Mesenchymal stem cell (in vitro differentiated cells and primary cell): Measurements from ENCODE around the gene TUBA4A.

Experiments
- DNase-seq: peaks from one replicate; pipeline ENCODE4 v3.0.0-alpha.2; 2013
- H2AFZ ChIP-seq: one replicate; pipeline ENCODE4 v1.6.1; 2013; ENCODE audit warnings: low read depth, mild to moderate bottlenecking, control low read depth, inconsistent platforms, low read length, moderate library complexity
- H2AK5ac ChIP-seq: 2 replicates; pipeline ENCODE4 v1.6.1; 2013; ENCODE audit warnings: low read length, moderate library complexity, mild to moderate bottlenecking, inconsistent platforms; ENCODE audit not compliant: severe bottlenecking
- H2BK120ac ChIP-seq: one replicate; pipeline ENCODE4 v1.6.1; 2013; ENCODE audit warnings: low read depth, mild to moderate bottlenecking, inconsistent platforms, low read length, moderate library complexity
- H2BK12ac ChIP-seq, 2 experiments: one replicate each; pipeline ENCODE4 v1.6.1; 2013; ENCODE audit warnings: inconsistent platforms in 2 of 2, low read length in 2 of 2, mild to moderate bottlenecking in 2 of 2, moderate library complexity in 2 of 2, control low read depth in 1 of 2
- H2BK15ac ChIP-seq: one replicate; pipeline ENCODE4 v1.6.1; 2013; ENCODE audit warnings: mild to moderate bottlenecking, low read depth, inconsistent platforms; ENCODE audit not compliant: poor library complexity, severe bottlenecking
- H2BK5ac ChIP-seq: 2 replicates; pipeline ENCODE4 v1.6.1; 2013; ENCODE audit warnings: low read depth, mild to moderate bottlenecking, low read length, control low read depth, inconsistent platforms; ENCODE audit not compliant: poor library complexity, severe bottlenecking
- H3K14ac ChIP-seq, 2 experiments: one replicate each; pipeline ENCODE4 v1.6.1; 2013; ENCODE audit warnings: inconsistent platforms in 2 of 2, low read length in 2 of 2, control low read depth in 1 of 2, mild to moderate bottlenecking in 1 of 2, moderate library complexity in 1 of 2
- H3K18ac ChIP-seq, 2 experiments: one replicate each; pipeline ENCODE4 v1.6.1; 2013; ENCODE audit warnings: inconsistent platforms in 2 of 2, low read length in 2 of 2, control low read depth in 1 of 2, low read depth in 1 of 2, mild to moderate bottlenecking in 1 of 2
- H3K23ac ChIP-seq, 2 experiments: one replicate each; pipeline ENCODE4 v1.6.1; 2013; ENCODE audit warnings: inconsistent platforms in 2 of 2, low read length in 2 of 2, mild to moderate bottlenecking in 2 of 2, moderate library complexity in 2 of 2, control low read depth in 1 of 2
- H3K27ac ChIP-seq: 2 replicates; pipeline ENCODE4 v1.5.1; 2013; ENCODE audit warnings: mild to moderate bottlenecking, moderate library complexity, low read length, control low read depth, inconsistent platforms; ENCODE audit not compliant: poor library complexity, severe bottlenecking
- H3K27me3 ChIP-seq, 2 experiments: 2 replicates each; pipeline versions ENCODE4 v1.6.1 to v1.7.0; 2013; ENCODE audit warnings: low read length in 2 of 2, mild to moderate bottlenecking in 2 of 2, moderate library complexity in 2 of 2, control low read depth in 1 of 2, inconsistent platforms in 1 of 2; ENCODE audit not compliant: control insufficient read depth in 1 of 2, insufficient read depth in 1 of 2
- H3K36me3 ChIP-seq, 2 experiments: 2 replicates each; pipeline versions ENCODE4 v1.6.1 to v1.7.0; 2013; ENCODE audit warnings: low read length in 2 of 2, control low read depth in 1 of 2, inconsistent platforms in 1 of 2, low read depth in 1 of 2, mild to moderate bottlenecking in 1 of 2; ENCODE audit not compliant: insufficient read depth in 2 of 2, control insufficient read depth in 1 of 2
- H3K4ac ChIP-seq, 2 experiments: one replicate each; pipeline ENCODE4 v1.6.1; 2013; ENCODE audit warnings: inconsistent platforms in 2 of 2, low read length in 2 of 2, mild to moderate bottlenecking in 2 of 2, moderate library complexity in 2 of 2, control low read depth in 1 of 2, low read depth in 1 of 2
- H3K4me1 ChIP-seq: 2 replicates; pipeline ENCODE4 v1.6.1; 2013; ENCODE audit warnings: low read depth, low read length, control low read depth; ENCODE audit not compliant: control insufficient read depth, insufficient read depth
- H3K4me2 ChIP-seq: 2 replicates; pipeline ENCODE4 v1.6.1; 2013; ENCODE audit warnings: low read length, mild to moderate bottlenecking, inconsistent platforms; ENCODE audit not compliant: poor library complexity, severe bottlenecking
- H3K4me3 ChIP-seq, 2 experiments: 2 replicates each; pipeline versions ENCODE4 v1.5.1 to v1.7.0; 2013; ENCODE audit warnings: low read length in 2 of 2, mild to moderate bottlenecking in 2 of 2, control low read depth in 1 of 2, low read depth in 1 of 2; ENCODE audit not compliant: insufficient read depth in 1 of 2
- H3K79me1 ChIP-seq: replicated peaks from 2 replicates; pipeline ENCODE4 v1.6.1; 2013; ENCODE audit warnings: mild to moderate bottlenecking, control low read depth, low read length, inconsistent platforms; ENCODE audit not compliant: poor library complexity, severe bottlenecking
- H3K9ac ChIP-seq: 2 replicates; pipeline ENCODE4 v1.7.0; 2013; ENCODE audit warnings: mild to moderate bottlenecking, low read length, moderate library complexity
- H3K9me3 ChIP-seq: 2 replicates; pipeline ENCODE4 v1.7.0; 2013; ENCODE audit warnings: mild to moderate bottlenecking, low read length; ENCODE audit not compliant: control insufficient read depth
- H4K8ac ChIP-seq: one replicate; pipeline ENCODE4 v1.6.1; 2013; ENCODE audit warnings: inconsistent platforms, mild to moderate bottlenecking, low read length, moderate library complexity
- H4K91ac ChIP-seq: one replicate; pipeline ENCODE4 v1.6.1; 2013; ENCODE audit warnings: mild to moderate bottlenecking, low read length, inconsistent platforms
- WGBS: methylation state at CpG from one replicate; pipeline ENCODE4 v1.1.7; 2013; ENCODE audit warnings: mixed read lengths; 5-methylcytosine and 5-hydroxymethylcytosine counted together

Gene TUBA4A

DNA sequence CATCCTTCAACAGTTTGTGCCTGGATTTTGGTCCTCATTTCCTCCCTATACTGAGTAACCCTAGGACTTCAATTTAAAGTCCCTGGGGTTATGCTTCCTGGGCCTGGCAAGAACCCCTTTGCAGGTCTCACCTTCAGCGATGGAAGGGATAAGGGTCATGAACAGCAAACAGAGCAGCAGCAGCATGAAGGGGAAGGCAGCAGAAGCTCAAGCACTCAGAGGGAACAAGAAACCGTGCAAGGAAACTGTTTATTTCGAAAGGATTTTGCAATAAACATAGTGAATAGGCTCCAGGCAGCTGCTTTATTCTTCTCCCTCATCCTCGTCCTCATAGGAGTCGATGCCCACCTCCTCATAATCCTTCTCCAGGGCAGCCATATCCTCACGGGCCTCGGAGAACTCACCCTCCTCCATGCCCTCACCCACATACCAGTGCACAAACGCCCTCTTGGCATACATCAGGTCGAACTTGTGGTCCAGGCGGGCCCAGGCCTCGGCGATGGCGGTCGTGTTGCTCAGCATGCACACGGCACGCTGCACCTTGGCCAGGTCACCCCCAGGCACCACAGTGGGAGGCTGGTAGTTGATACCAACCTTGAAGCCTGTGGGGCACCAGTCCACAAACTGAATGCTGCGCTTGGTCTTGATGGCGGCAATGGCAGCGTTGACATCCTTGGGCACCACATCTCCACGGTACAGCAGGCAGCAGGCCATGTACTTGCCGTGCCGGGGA is 3.5 kb downstream of the TUBA4A start:
- no peak overlapping the region for H3K4me2 ChIP-seq
- DNase-seq = peak; percentile 59
- H2AFZ ChIP-seq = no peak overlapping the region
- peak overlapping the region in 1 of 2 experiments; percentile 64 for H3K14ac ChIP-seq
- H3K4me1 ChIP-seq = peaks cover 69% of the 10 kb centered on the region
- no peak overlapping the region for H2BK120ac ChIP-seq
- peak overlapping the region; percentile 13 to 46 for H3K18ac ChIP-seq
- H2BK15ac ChIP-seq = peak overlapping the region; percentile 73
- H3K9me3 ChIP-seq = no peaks in the 10 kb centered on the region
- peak overlapping the region; percentile 77 to 79 for H3K4ac ChIP-seq
- H3K27ac ChIP-seq = peak overlapping the region; percentile 99
- 95% methylated on average over 22 of the region's 22 CpGs for WGBS
- H3K27me3 ChIP-seq = peaks cover 0 to 11% of the 10 kb centered on the region in 2 experiments
- peak overlapping the region; percentile 74 for H4K8ac ChIP-seq
- no peak overlapping the region for H3K23ac ChIP-seq
- H2BK5ac ChIP-seq = peak overlapping the region; percentile 95
- peak overlapping the region; percentile 97 for H4K91ac ChIP-seq
- peak overlapping the region; percentile 35 to 57 for H2BK12ac ChIP-seq
- peaks cover 15% of the 10 kb centered on the region for H3K79me1 ChIP-seq
- H3K4me3 ChIP-seq = peak overlapping the region in 1 of 2 experiments; percentile 10
- H3K36me3 ChIP-seq = peaks cover 32 to 33% of the 10 kb centered on the region in 2 experiments
- H3K9ac ChIP-seq = peak overlapping the region; percentile 63
- H2AK5ac ChIP-seq = peak overlapping the region; percentile 89

DNA sequence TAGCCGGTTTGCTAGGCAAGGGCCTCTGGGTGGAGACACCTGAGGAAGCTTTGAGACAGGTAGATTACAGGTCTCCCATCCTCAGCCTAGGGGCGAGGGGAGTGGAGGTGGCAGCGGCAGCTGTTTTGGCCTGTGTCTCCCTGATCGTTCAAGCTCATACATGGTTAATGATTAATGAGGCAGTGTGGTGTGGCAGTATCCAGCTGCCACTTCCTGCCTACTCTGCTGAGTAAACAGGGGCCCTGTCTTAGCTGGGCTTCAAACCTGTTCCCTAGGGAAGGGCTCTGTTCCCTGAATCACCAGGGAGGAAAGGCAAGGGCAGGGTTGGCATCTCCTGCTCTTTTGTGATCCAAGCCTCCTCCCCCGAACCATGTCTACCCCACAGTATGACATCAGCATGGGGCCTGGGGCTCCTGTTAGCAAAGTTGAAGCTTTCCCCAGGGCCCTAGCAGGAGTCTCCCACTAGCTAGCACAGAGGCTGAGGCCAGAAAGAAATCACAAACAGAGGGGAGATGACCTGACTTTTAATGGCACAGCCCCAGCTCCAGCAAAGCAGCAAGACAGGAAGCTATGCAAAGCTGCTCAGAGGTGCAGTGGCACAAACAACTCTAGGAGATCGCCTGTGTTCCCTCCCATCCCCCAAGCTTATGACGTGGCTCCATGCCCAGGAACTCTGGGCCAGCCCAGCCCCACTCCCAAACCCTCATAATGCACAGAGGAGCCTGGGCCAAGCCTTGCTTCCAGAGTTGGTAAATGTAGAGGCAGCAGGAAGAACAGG is 4.3 kb downstream of the TUBA4A start:
- Histone ChIP-seq H2BK15ac (no peak overlapping the region), H2BK12ac (peak overlapping the region; percentile 11 to 51), H3K4me2 (peak overlapping the region; percentile 54), H4K8ac (peak overlapping the region; percentile 80), H3K14ac (no peak overlapping the region), H3K4me3 (peak overlapping the region in 1 of 2 experiments; percentile 10), H3K9me3 (no peaks in the 10 kb centered on the region), H3K27me3 (peaks cover 0 to 3% of the 10 kb centered on the region in 2 experiments), H3K27ac (peak overlapping the region; percentile 99), H3K36me3 (peaks cover 32 to 33% of the 10 kb centered on the region in 2 experiments), H3K23ac (no peak overlapping the region), H2BK120ac (no peak overlapping the region), H3K9ac (peak overlapping the region; percentile 63), H3K79me1 (peaks cover 18% of the 10 kb centered on the region), H2AFZ (no peak overlapping the region), H2BK5ac (peak overlapping the region; percentile 95), H3K4ac (peak overlapping the region; percentile 43 to 77), H3K18ac (peak overlapping the region; percentile 56 to 73), H4K91ac (peak overlapping the region; percentile 64), H2AK5ac (peak overlapping the region; percentile 95), H3K4me1 (peaks cover 67% of the 10 kb centered on the region)
- DNase-seq = peak; percentile 79
- WGBS = 20% methylated on average over 7 of the region's 7 CpGs

DNA sequence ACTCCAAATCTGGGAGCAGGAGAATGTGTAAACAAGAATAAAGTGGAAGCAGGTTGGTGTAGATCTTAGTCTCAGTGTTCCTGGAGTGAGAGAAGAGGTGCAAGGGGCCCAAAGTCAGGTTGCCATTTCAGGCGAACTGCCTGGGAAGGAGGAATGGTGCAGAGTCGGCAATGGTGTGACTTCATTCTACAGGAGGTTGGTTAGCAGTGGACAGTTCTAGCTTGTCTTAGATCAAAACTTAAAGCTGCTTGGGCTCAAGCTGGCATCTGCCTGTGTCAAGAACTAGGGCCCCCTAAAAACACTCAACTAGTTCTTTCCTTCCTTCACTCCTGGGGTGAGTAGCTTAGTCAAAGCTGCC is 4.9 kb downstream of the TUBA4A start:
- peaks cover 32 to 33% of the 10 kb centered on the region in 2 experiments for H3K36me3 ChIP-seq
- H3K14ac ChIP-seq = no peak overlapping the region
- H2AFZ ChIP-seq = no peak overlapping the region
- H3K4me2 ChIP-seq = peak overlapping the region; percentile 54
- H3K9me3 ChIP-seq = no peaks in the 10 kb centered on the region
- peak overlapping the region; percentile 95 for H2AK5ac ChIP-seq
- peaks cover 62% of the 10 kb centered on the region for H3K4me1 ChIP-seq
- peak overlapping the region; percentile 80 for H4K8ac ChIP-seq
- peak overlapping the region; percentile 11 to 51 for H2BK12ac ChIP-seq
- H2BK5ac ChIP-seq = peak overlapping the region; percentile 69
- peak overlapping the region; percentile 43 to 77 for H3K4ac ChIP-seq
- DNase-seq = no peak
- H3K23ac ChIP-seq = no peak overlapping the region
- peak overlapping the region; percentile 56 to 73 for H3K18ac ChIP-seq
- WGBS = 86% methylated on average over 2 of the region's 2 CpGs
- H4K91ac ChIP-seq = peak overlapping the region; percentile 64
- no peaks in the 10 kb centered on the region for H3K27me3 ChIP-seq
- H3K9ac ChIP-seq = peak overlapping the region; percentile 63
- H3K79me1 ChIP-seq = peaks cover 18% of the 10 kb centered on the region
- no peak overlapping the region for H2BK120ac ChIP-seq
- H2BK15ac ChIP-seq = no peak overlapping the region
- peak overlapping the region in 1 of 2 experiments; percentile 10 for H3K4me3 ChIP-seq
- H3K27ac ChIP-seq = peak overlapping the region; percentile 99
